CD14-positive monocyte (primary cell): ENCODE results near the gene SPIRE2. TPM values are rescaled to one million over a fixed set of nuclear protein-coding genes. Genes with fewer than 3 reads are reported as not detected.

Experiments
- DNase-seq, 3 donors: peaks; one replicate each; pipeline ENCODE4 v3.0.0-alpha.2; 2011 to 2022
- H2AFZ ChIP-seq: 2 replicates; pipeline ENCODE4 v1.6.0; 2012; ENCODE audit warnings: mild to moderate bottlenecking, low read depth, low read length, inconsistent platforms; ENCODE audit not compliant: insufficient read depth, poor library complexity, severe bottlenecking
- H3K27ac ChIP-seq, 2 donors: 1 replicate in 1 of 2; 2 replicates in 1 of 2; pipeline ENCODE4 v1.5.1; 2012 to 2013; ENCODE audit warnings: low read length in 2 of 2, control low read depth in 1 of 2, inconsistent platforms in 1 of 2, low read depth in 1 of 2, mild to moderate bottlenecking in 1 of 2
- H3K27me3 ChIP-seq, 2 donors: one replicate each; pipeline versions ENCODE4 v1.6.0 to v1.6.1; 2011 to 2013; ENCODE audit warnings: low read length in 2 of 2; ENCODE audit not compliant: control insufficient read depth in 2 of 2, insufficient read depth in 2 of 2
- H3K36me3 ChIP-seq, 2 donors: replicated peaks in 1 of 2; 1 replicate in 1 of 2; 2 replicates in 1 of 2; pipeline versions ENCODE4 v1.5.1 to v1.6.1; 2012 to 2013; ENCODE audit warnings: low read length in 2 of 2, control low read depth in 1 of 2, inconsistent platforms in 1 of 2, mild to moderate bottlenecking in 1 of 2; ENCODE audit not compliant: insufficient read depth in 2 of 2, control insufficient read depth in 1 of 2
- H3K4me1 ChIP-seq, 2 donors: 1 replicate in 1 of 2; 2 replicates in 1 of 2; pipeline versions ENCODE4 v1.5.1 to v1.6.1; 2012 to 2013; ENCODE audit warnings: low read length in 2 of 2, control low read depth in 1 of 2, inconsistent platforms in 1 of 2, mild to moderate bottlenecking in 1 of 2, moderate library complexity in 1 of 2; ENCODE audit not compliant: insufficient read depth in 2 of 2, control insufficient read depth in 1 of 2
- H3K4me2 ChIP-seq: replicated peaks from 2 replicates; pipeline ENCODE3; 2012; ENCODE audit warnings: low read length, moderate library complexity, mild to moderate bottlenecking; ENCODE audit not compliant: poor library complexity, severe bottlenecking; ENCODE audit errors: extremely low read depth
- H3K4me3 ChIP-seq, 3 experiments: fragments of 200-600 bp in 1 of 3; sonication (generic) in 1 of 3; replicated peaks in 1 of 3; 1 replicate in 2 of 3; 2 replicates in 1 of 3; pipeline ENCODE4 v1.5.1; 2011 to 2013; ENCODE audit warnings: low read length in 3 of 3, mild to moderate bottlenecking in 3 of 3, control low read depth in 2 of 3, low read depth in 2 of 3, inconsistent platforms in 1 of 3, moderate library complexity in 1 of 3
- H3K79me2 ChIP-seq: 2 replicates; pipeline ENCODE4 v1.6.0; 2012; ENCODE audit warnings: mild to moderate bottlenecking, control low read depth, inconsistent platforms, low read length, moderate library complexity; ENCODE audit not compliant: insufficient read depth
- H3K9ac ChIP-seq: 2 replicates; pipeline ENCODE4 v1.6.0; 2017; ENCODE audit warnings: low read length, mild to moderate bottlenecking; ENCODE audit not compliant: insufficient read depth, poor library complexity, severe bottlenecking
- H3K9me3 ChIP-seq, 2 donors: replicated peaks in 1 of 2; 1 replicate in 1 of 2; 2 replicates in 1 of 2; pipeline versions ENCODE4 v1.5.1 to v1.6.1; 2012 to 2013; ENCODE audit warnings: low read length in 2 of 2, control low read depth in 1 of 2; ENCODE audit not compliant: control insufficient read depth in 1 of 2, insufficient read depth in 1 of 2
- H4K20me1 ChIP-seq: 2 replicates; pipeline ENCODE4 v1.6.0; 2012; ENCODE audit warnings: mild to moderate bottlenecking, low read length, control low read depth, moderate library complexity; ENCODE audit not compliant: insufficient read depth
- H3K27ac Mint-ChIP-seq, 7 donors: one replicate each; pipeline ENCODE4 v1.8.0; 2020; ENCODE audit warnings: mild to moderate bottlenecking in 7 of 7, mixed read lengths in 7 of 7, moderate library complexity in 6 of 7, inconsistent platforms in 2 of 7
- H3K27me3 Mint-ChIP-seq, 3 donors: one replicate each; pipeline ENCODE4 v1.8.0; 2021 to 2022; ENCODE audit warnings: low read depth in 3 of 3, mild to moderate bottlenecking in 3 of 3, mixed read lengths in 3 of 3, moderate library complexity in 3 of 3, inconsistent platforms in 1 of 3
- H3K36me3 Mint-ChIP-seq, 2 donors: one replicate each; pipeline ENCODE4 v1.8.0; 2020; ENCODE audit warnings: mixed read lengths in 2 of 2, inconsistent platforms in 1 of 2, mild to moderate bottlenecking in 1 of 2
- H3K4me1 Mint-ChIP-seq: one replicate; pipeline ENCODE4 v1.8.0; 2020; ENCODE audit warnings: mild to moderate bottlenecking, mixed read lengths
- H3K4me3 Mint-ChIP-seq, 2 donors: one replicate each; pipeline ENCODE4 v1.8.0; 2020; ENCODE audit warnings: mild to moderate bottlenecking in 2 of 2, mixed read lengths in 2 of 2, moderate library complexity in 1 of 2
- H3K9me3 Mint-ChIP-seq, 7 donors: one replicate each; pipeline ENCODE4 v1.8.0; 2020 to 2022; ENCODE audit warnings: mixed read lengths in 7 of 7, mild to moderate bottlenecking in 6 of 7, moderate library complexity in 6 of 7, inconsistent platforms in 2 of 7
- CTCF ChIP-seq: fragments of 200-600 bp; IDR thresholded peaks from one replicate; pipeline ENCODE4 v1.8.0; 2022; ENCODE audit warnings: antibody characterized with exemption, mild to moderate bottlenecking
- WGBS: methylation state at CpG from one replicate; pipeline ENCODE4 v1.1.5; 2013; ENCODE audit warnings: missing lambda C conversion rate; ENCODE audit not compliant: insufficient coverage; 5-methylcytosine and 5-hydroxymethylcytosine counted together
- intact Hi-C, 2 donors: fragments of 100-400 bp; cut with micrococcal nuclease; formaldehyde crosslinking; loops; one replicate each; pipeline versions ENCODE4 v1.15.0 to v1.15.1; 2023
- polyA plus RNA-seq, 3 donors: library from polyadenylated mRNA; depleted of rRNA in 1 of 3; unstranded in 2 of 3; stranded (reverse) in 1 of 3; fragments of 300-500 nt in 2 of 3; fragments of >200 nt in 1 of 3; fragmentation: Illumina TruSeq in 2 of 3; gene quantifications; 1 replicate in 2 of 3; 2 replicates in 1 of 3; pipeline ENCODE4 v1.2.3, GENCODE V29; 2012 to 2021

Gene SPIRE2
- polyA plus RNA-seq, 3 donors, result 0.09 to 1.2 TPM; not detected in 1

GRCh38 chr16:89808475-89808874 lies 19.8 kb upstream of the SPIRE2 start:
- peaks cover 2 to 26% of the 10 kb centered on the region in 2 donors for H3K36me3 ChIP-seq
- Mint-ChIP-seq H3K27me3 (peaks cover 0 to under 1% (median 0%) of the 10 kb centered on the region in 3 donors), H3K4me3 (no peak overlapping the region), H3K27ac (peak overlapping the region in 1 of 7 donors; percentile 51), H3K9me3 (peaks cover 0 to 2% (median 0%) of the 10 kb centered on the region in 7 donors), H3K4me1 (no peaks in the 10 kb centered on the region), H3K36me3 (peaks cover 17 to 39% of the 10 kb centered on the region in 2 donors)
- H3K4me1 ChIP-seq, result no peaks in the 10 kb centered on the region
- H3K79me2 ChIP-seq, result no peaks in the 10 kb centered on the region
- H4K20me1 ChIP-seq, result no peaks in the 10 kb centered on the region
- no peaks in the 10 kb centered on the region for H3K27me3 ChIP-seq
- intact Hi-C loops, result no loop called here
- 85% methylated on average over 3 of the region's 4 CpGs for WGBS
- no peak overlapping the region for H3K9ac ChIP-seq
- no peaks in the 10 kb centered on the region for H3K9me3 ChIP-seq
- no peak overlapping the region for H3K4me2 ChIP-seq
- no peak overlapping the region for H2AFZ ChIP-seq
- TF ChIP-seq CTCF, result no peak
- no peak overlapping the region for H3K4me3 ChIP-seq
- no peak overlapping the region for H3K27ac ChIP-seq
- no peak for DNase-seq

DNA sequence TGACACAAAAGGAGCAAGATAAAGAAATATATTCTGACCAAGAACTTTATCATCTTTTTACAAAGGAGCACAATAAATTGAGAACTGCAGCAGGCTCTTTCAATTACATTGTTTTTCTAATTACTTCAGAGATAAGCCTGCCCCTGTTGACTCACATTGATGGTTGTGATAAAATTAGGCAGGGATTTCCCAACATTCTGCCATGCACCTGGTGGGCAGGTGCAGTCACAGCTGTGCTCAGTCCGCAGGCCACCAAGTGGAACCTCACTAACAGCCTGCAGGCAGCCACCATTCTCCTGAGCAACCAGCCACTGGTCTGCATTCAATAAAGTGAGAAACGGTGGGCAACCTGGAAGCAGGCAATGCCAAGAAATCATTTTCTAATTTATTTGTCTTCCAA lies 17.0 kb upstream of the SPIRE2 start:
- TF ChIP-seq CTCF, result no peak
- intact Hi-C loops, result no loop called here
- H3K4me1 ChIP-seq, result peaks cover 8 to 9% of the 10 kb centered on the region in 2 donors
- Mint-ChIP-seq H3K4me3 (no peak overlapping the region), H3K36me3 (peaks cover 15 to 30% of the 10 kb centered on the region in 2 donors), H3K27me3 (peaks cover 0 to 2% (median 0%) of the 10 kb centered on the region in 3 donors), H3K4me1 (peaks cover 5% of the 10 kb centered on the region), H3K9me3 (peaks cover 0 to 2% (median 0%) of the 10 kb centered on the region in 7 donors), H3K27ac (no peak overlapping the region)
- WGBS, result no CpG with 5 or more reads among the region's 2 CpGs
- H3K9ac ChIP-seq, result no peak overlapping the region
- no peak overlapping the region for H2AFZ ChIP-seq
- no peak for DNase-seq
- H3K9me3 ChIP-seq, result no peaks in the 10 kb centered on the region
- H3K4me3 ChIP-seq, result no peak overlapping the region
- no peaks in the 10 kb centered on the region for H4K20me1 ChIP-seq
- H3K4me2 ChIP-seq, result no peak overlapping the region
- peaks cover 0 to 12% of the 10 kb centered on the region in 2 donors for H3K36me3 ChIP-seq
- H3K79me2 ChIP-seq, result peaks cover 20% of the 10 kb centered on the region
- H3K27ac ChIP-seq, result no peak overlapping the region
- no peaks in the 10 kb centered on the region for H3K27me3 ChIP-seq
